ENCODE measurements around the gene CIPC. TPM values are rescaled to one million over a fixed set of nuclear protein-coding genes. Genes with fewer than 3 reads are reported as not detected.

Gene CIPC
- total and polyA plus RNA-seq, 2 of the 13 experiments (the other 11 are each of a cell fraction or from before 2014, with no cell fraction given): 7.6 to 13.9 TPM

GRCh38 chr14:77067632-77068516, 30.2 kb upstream of the CIPC start (continued):
- TF ChIP-seq ZNF687 (CRISPR knock-in tag; IDR thresholded peaks at IDR 0.05): peak; percentile 37; the same call in 1 of the 2 replicates
- peak; percentile 30; the same call in 1 of the 2 replicates for TF ChIP-seq KDM5B (CRISPR knock-in tag; IDR thresholded peaks at IDR 0.05; ENCODE audit: borderline replicate concordance)
- TF ChIP-seq SMC3 (IDR thresholded peaks at IDR 0.05; ENCODE audit: low read length): peak; percentile 74
- peak; percentile 17; the same call in 1 of the 2 replicates for TF ChIP-seq GABPB1 (CRISPR knock-in tag; IDR thresholded peaks at IDR 0.05)
- TF ChIP-seq ZNF563 (CRISPR knock-in tag; IDR thresholded peaks at IDR 0.05): no peak
- TF ChIP-seq MTF1 (CRISPR knock-in tag; IDR thresholded peaks at IDR 0.05): no peak
- TF ChIP-seq ZNF335 (CRISPR knock-in tag; IDR thresholded peaks at IDR 0.05): no peak
- TF ChIP-seq RXRA (CRISPR knock-in tag; IDR thresholded peaks at IDR 0.05): 0 out of 2 replicates have a peak, but pooled peaks have one; percentile 19
